ENCODE measurements around the gene LRSAM1.

The LRSAM1 gene

GRCh38 chr9:127501821-127502343, 50.6 kb downstream of the LRSAM1 start:
- no peak for TF ChIP-seq CTCF (conservative IDR thresholded peaks at IDR 0.05; ENCODE audit: low read depth, low read length)
- no peak overlapping the region for H3K4me3 ChIP-seq (ENCODE audit: low read depth, low read length)
- no peak for DNase-seq (ENCODE audit: low read depth)

- TF ChIP-seq CTCF (conservative IDR thresholded peaks at IDR 0.05; ENCODE audit: low read depth, low read length) = no peak
- no peak overlapping the region for H3K4me3 ChIP-seq (ENCODE audit: low read depth, low read length)
- no peak for DNase-seq (ENCODE audit: low read depth)
These were observed 51.5 kb downstream of the LRSAM1 start for GRCh38 chr9:127502706-127503378.

GRCh38 chr9:127503379-127503921, 52.1 kb downstream of the LRSAM1 start:
- H3K4me3 ChIP-seq (ENCODE audit: low read depth, low read length) = no peak overlapping the region
- no peak for TF ChIP-seq CTCF (conservative IDR thresholded peaks at IDR 0.05; ENCODE audit: low read depth, low read length)
- DNase-seq (ENCODE audit: low read depth) = no peak

- peak; percentile 93 for DNase-seq (ENCODE audit: low read depth)
- peak; percentile 92 for TF ChIP-seq CTCF (conservative IDR thresholded peaks at IDR 0.05; ENCODE audit: low read depth, low read length)
- no peak overlapping the region for H3K4me3 ChIP-seq (ENCODE audit: low read depth, low read length)
These were observed 52.9 kb downstream of the LRSAM1 start for GRCh38 chr9:127503947-127504886.

GRCh38 chr9:127504887-127505251, 53.6 kb downstream of the LRSAM1 start:
- no peak overlapping the region for H3K4me3 ChIP-seq (ENCODE audit: low read depth, low read length)
- TF ChIP-seq CTCF (conservative IDR thresholded peaks at IDR 0.05; ENCODE audit: low read depth, low read length) = no peak
- DNase-seq (ENCODE audit: low read depth) = no peak

GRCh38 chr9:127505396-127506116, 54.2 kb downstream of the LRSAM1 start:
- peak; percentile 77 for TF ChIP-seq CTCF (conservative IDR thresholded peaks at IDR 0.05; ENCODE audit: low read depth, low read length)
- DNase-seq (ENCODE audit: low read depth) = peak; percentile 59
- no peak overlapping the region for H3K4me3 ChIP-seq (ENCODE audit: low read depth, low read length)

All from choroid plexus epithelial cell (primary cell).